HepG2 (cell line): ENCODE measurements around the gene CDYL. TPM values are rescaled to one million over a fixed set of nuclear protein-coding genes. Genes with fewer than 3 reads are reported as not detected.

ENCODE experiments used
- ATAC-seq: fragments of 200-7000 bp; cut with Tn5 transposase; 3 replicates; pipeline ENCODE4 v1.9.1; 2020; ENCODE audit warnings: mild to moderate bottlenecking, moderate library complexity
- BruUV-seq: library from RNA; stranded (reverse); fragments of 400-500 nt; replicated peaks from 2 replicates; lab custom pipeline; 2021; lab: Mats Ljungman, UMichigan
- CTCF ChIA-PET: fragments of 300-600 bp; formaldehyde crosslinking; extraction: SDS; loops from one replicate; lab custom pipeline; 2021; ENCODE audit warnings: low total read pairs, inconsistent platforms, low intra/inter-chr PET ratio; lab: Yijun Ruan, JAX
- POLR2A ChIA-PET: fragments of 350-600 bp; sonication (Branson Sonifier 250); formaldehyde crosslinking; loops from one replicate; lab custom pipeline; 2020; ENCODE audit warnings: antibody characterized with exemption, inconsistent platforms; lab: Yijun Ruan, JAX
- DNase-seq: peaks from one replicate; pipeline ENCODE4 v3.0.0-alpha.2; 2015; ENCODE audit warnings: low spot score
- FAIRE-seq: peaks from 3 replicates; lab custom pipeline; 2011; peaks lifted over from hg19 to GRCh38; lab: Jason Lieb, UNC
- H2AFZ ChIP-seq: one replicate; pipeline ENCODE4 v1.6.1; 2011; ENCODE audit warnings: low read length, inconsistent platforms
- H3K27ac ChIP-seq: fragments of 300-600 bp; 3 replicates; pipeline ENCODE4 v1.8.0; 2011; ENCODE audit warnings: mixed run types, mild to moderate bottlenecking, mixed read lengths, low read length, inconsistent platforms; ENCODE audit not compliant: insufficient read depth; ENCODE audit errors: extremely low read length
- H3K27me3 ChIP-seq, 2 experiments: fragments of 200-600 bp in 1 of 2; 2 replicates in 1 of 2; 3 replicates in 1 of 2; pipeline versions ENCODE4 v1.6.0 to v1.8.0; 2011; ENCODE audit warnings: low read length in 2 of 2, mild to moderate bottlenecking in 2 of 2, moderate library complexity in 2 of 2, inconsistent platforms in 1 of 2; ENCODE audit not compliant: insufficient read depth in 2 of 2, control insufficient read depth in 1 of 2
- H3K36me3 ChIP-seq, 2 experiments: fragments of 200-600 bp in 1 of 2; replicated peaks in 1 of 2; 2 replicates in 1 of 2; 3 replicates in 1 of 2; pipeline versions ENCODE4 v1.5.1 to v1.8.0; 2011; ENCODE audit warnings: low read length in 2 of 2, inconsistent platforms in 1 of 2; ENCODE audit not compliant: insufficient read depth in 2 of 2, control insufficient read depth in 1 of 2
- H3K4me1 ChIP-seq: 2 replicates; pipeline ENCODE4 v1.5.1; 2012; ENCODE audit warnings: low read length, inconsistent platforms; ENCODE audit not compliant: insufficient read depth
- H3K4me2 ChIP-seq: 2 replicates; pipeline ENCODE4 v1.6.0; 2011; ENCODE audit warnings: low read depth, low read length, inconsistent platforms
- H3K4me3 ChIP-seq, 3 experiments: fragments of 200-600 bp in 1 of 3; sonication (generic), shearing (Covaris generic) in 1 of 3; replicated peaks in 1 of 3; 2 replicates each; pipeline ENCODE4 v1.5.1; 2011 to 2016; ENCODE audit warnings: low read length in 3 of 3, inconsistent platforms in 2 of 3, low read depth in 2 of 3, mild to moderate bottlenecking in 2 of 3, control low read depth in 1 of 3, mixed read lengths in 1 of 3; ENCODE audit not compliant: insufficient read depth in 1 of 3
- H3K79me2 ChIP-seq: one replicate; pipeline ENCODE4 v1.6.1; 2011; ENCODE audit warnings: low read length, inconsistent platforms; ENCODE audit not compliant: insufficient read depth
- H3K9ac ChIP-seq: 2 replicates; pipeline ENCODE4 v1.6.0; 2011; ENCODE audit warnings: mild to moderate bottlenecking, low read depth, low read length, inconsistent platforms; ENCODE audit not compliant: insufficient read depth
- H3K9me3 ChIP-seq: 2 replicates; pipeline ENCODE4 v1.5.1; 2012; ENCODE audit warnings: mild to moderate bottlenecking, low read length
- H4K20me1 ChIP-seq: 2 replicates; pipeline ENCODE4 v1.6.0; 2011; ENCODE audit warnings: inconsistent platforms, mild to moderate bottlenecking, low read length, moderate library complexity; ENCODE audit not compliant: insufficient read depth
- ARID4A ChIP-seq: sonication (generic); formaldehyde crosslinking; IDR thresholded peaks from 2 replicates; pipeline ENCODE4 v1.5.0; 2020; ENCODE audit warnings: mild to moderate bottlenecking, missing genetic modification reagents, borderline replicate concordance
- BCL6 ChIP-seq: IDR thresholded peaks from 2 replicates; pipeline ENCODE4 v1.6.1; 2016; ENCODE audit warnings: missing genetic modification reagents, missing compliant biosample characterization
- RXRA ChIP-seq: sonication (generic); formaldehyde crosslinking; IDR thresholded peaks from 2 replicates; pipeline ENCODE4 v1.5.1; 2020; ENCODE audit warnings: missing genetic modification reagents
- ZFP91 ChIP-seq: sonication (generic); formaldehyde crosslinking; IDR thresholded peaks from 2 replicates; pipeline ENCODE4 v1.9.0; 2022; ENCODE audit warnings: missing genetic modification reagents, mild to moderate bottlenecking, borderline replicate concordance
- ZNF274 ChIP-seq: sonication (generic); formaldehyde crosslinking; IDR thresholded peaks from 2 replicates; pipeline ENCODE4 v1.5.1; 2020; ENCODE audit warnings: mild to moderate bottlenecking, missing genetic modification reagents
- ZNF496 ChIP-seq: sonication (generic); formaldehyde crosslinking; IDR thresholded peaks from 2 replicates; pipeline ENCODE4 v1.8.1; 2023; ENCODE audit warnings: mild to moderate bottlenecking, moderate library complexity, missing genetic modification reagents; ENCODE audit not compliant: insufficient replicate concordance
- ZNF567 ChIP-seq: sonication (generic); formaldehyde crosslinking; IDR thresholded peaks from 2 replicates; pipeline ENCODE4 v1.8.1; 2023; ENCODE audit warnings: mild to moderate bottlenecking, missing genetic modification reagents, borderline replicate concordance
- WGBS: methylation state at CpG from one replicate; pipeline ENCODE4 v1.1.6; 2017; ENCODE audit warnings: low lambda C conversion rate; 5-methylcytosine and 5-hydroxymethylcytosine counted together
- in situ Hi-C: cut with HindIII; loops from 2 replicates; pipeline ENCODE4 v1.10.0; 2017; ENCODE audit warnings: low pct_unique_long_range_greater_than_20kb; ENCODE audit not compliant: extremely low pct_ligation_motif_present
- intact Hi-C: fragments of 100-400 bp; cut with micrococcal nuclease; formaldehyde crosslinking; loops from one replicate; pipeline ENCODE4 v1.10.0; 2022; ENCODE audit not compliant: unreplicated experiment
- polyA plus RNA-seq, 8 experiments: library from polyadenylated mRNA; depleted of rRNA in 3 of 8; stranded (reverse) in 7 of 8; unstranded in 1 of 8; fragments of >200 nt; fragmentation: Illumina TruSeq in 4 of 8; extraction: Trizol in 4 of 8; gene quantifications; 2 replicates each; pipeline versions ENCODE4 v1.2.1 to v1.2.3, GENCODE V29; 2011 to 2016; ENCODE audit warnings: low read depth in 4 of 8, missing spikeins in 1 of 8, mixed read lengths in 1 of 8; ENCODE audit not compliant: insufficient read depth in 1 of 8
- total RNA-seq, 5 experiments: library from RNA; depleted of rRNA; stranded (reverse); fragments of >200 nt; fragmentation: Illumina TruSeq; extraction: Trizol; gene quantifications; 2 replicates each; pipeline ENCODE4 v1.2.3, GENCODE V29; 2016; ENCODE audit warnings: low read depth in 1 of 5
- TF ChIP-seq, protein P1 (sequence below): sonication (generic); formaldehyde crosslinking; IDR thresholded peaks from 2 replicates; pipeline ENCODE4 v1.8.0; 2022; ENCODE audit warnings: mild to moderate bottlenecking, missing genetic modification reagents; ENCODE audit not compliant: insufficient replicate concordance
- TF ChIP-seq, protein P2 (sequence below): sonication (generic); formaldehyde crosslinking; IDR thresholded peaks from 2 replicates; pipeline ENCODE4 v1.4.0; 2020; ENCODE audit warnings: low read depth, mild to moderate bottlenecking, missing genetic modification reagents

The CDYL gene
- total and polyA plus RNA-seq, 2 of the 13 experiments (the other 11 are each of a cell fraction or from before 2014, with no cell fraction given): 22.8 to 105 TPM

DNA sequence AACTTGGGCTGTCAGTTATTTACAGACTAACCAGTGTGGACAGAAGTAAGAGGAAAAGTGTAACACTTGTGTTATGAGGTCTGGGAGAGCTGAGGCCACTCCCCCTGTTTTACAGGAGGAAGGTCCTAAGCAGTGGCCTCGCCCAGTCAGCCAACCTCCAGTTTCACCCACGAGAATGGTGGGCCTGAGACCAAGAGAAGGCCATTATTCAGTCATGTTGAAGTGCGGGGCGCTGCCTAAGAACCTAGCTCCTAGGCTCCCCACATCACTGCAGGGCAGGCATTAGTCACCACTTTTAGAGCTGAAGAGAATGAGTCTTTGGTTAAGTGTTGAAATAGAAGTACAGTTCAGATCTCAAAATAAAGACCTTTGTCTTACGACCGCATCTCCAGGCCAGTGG lies 27.9 kb downstream of the CDYL start:
- in situ Hi-C loops: no loop called here

GRCh38 chr6:4805553-4806336 lies 29.5 kb downstream of the CDYL start:
- Histone ChIP-seq H4K20me1 (peaks cover 47% of the 10 kb centered on the region), H3K4me2 (no peak overlapping the region), H3K36me3 (no peaks in the 10 kb centered on the region), H2AFZ (no peak overlapping the region), H3K79me2 (peaks cover 65% of the 10 kb centered on the region), H3K4me1 (peaks cover 65% of the 10 kb centered on the region), H3K9me3 (peaks cover 7% of the 10 kb centered on the region; the same call in 1 of the 2 replicates), H3K4me3 (no peak overlapping the region), H3K27me3 (no peaks in the 10 kb centered on the region), H3K27ac (no peak overlapping the region), H3K9ac (no peak overlapping the region)
- WGBS: 94% methylated on average over 16 of the region's 18 CpGs
- ChIA-PET POLR2A (no interaction called here), CTCF (interaction anchor here (1.5 kb wide), 1 partner anchor 43 kb away, joined by 3 read pairs; no protein-coding TSS in a partner anchor)
- intact Hi-C loops: no loop called here
- in situ Hi-C loops: no loop called here
- BruUV-seq: no TSS peak
- DNase-seq (peak; percentile 51), ATAC-seq (peak; percentile 71), FAIRE-seq (peak; percentile 15)
- TF ChIP-seq, protein P1, sequence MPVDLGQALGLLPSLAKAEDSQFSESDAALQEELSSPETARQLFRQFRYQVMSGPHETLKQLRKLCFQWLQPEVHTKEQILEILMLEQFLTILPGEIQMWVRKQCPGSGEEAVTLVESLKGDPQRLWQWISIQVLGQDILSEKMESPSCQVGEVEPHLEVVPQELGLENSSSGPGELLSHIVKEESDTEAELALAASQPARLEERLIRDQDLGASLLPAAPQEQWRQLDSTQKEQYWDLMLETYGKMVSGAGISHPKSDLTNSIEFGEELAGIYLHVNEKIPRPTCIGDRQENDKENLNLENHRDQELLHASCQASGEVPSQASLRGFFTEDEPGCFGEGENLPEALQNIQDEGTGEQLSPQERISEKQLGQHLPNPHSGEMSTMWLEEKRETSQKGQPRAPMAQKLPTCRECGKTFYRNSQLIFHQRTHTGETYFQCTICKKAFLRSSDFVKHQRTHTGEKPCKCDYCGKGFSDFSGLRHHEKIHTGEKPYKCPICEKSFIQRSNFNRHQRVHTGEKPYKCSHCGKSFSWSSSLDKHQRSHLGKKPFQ (CRISPR knock-in tag): no peak
- TF ChIP-seq ZFP91 (peak; percentile 57; the same call in 1 of the 2 replicates), ARID4A (CRISPR knock-in tag) (no peak)

More for the DNA sequence above, 27.9 kb downstream of the CDYL start:
- intact Hi-C loops: no loop called here
- BruUV-seq: no TSS peak
- Histone ChIP-seq H4K20me1 (peaks cover 44% of the 10 kb centered on the region), H3K4me3 (no peak overlapping the region), H3K27me3 (no peaks in the 10 kb centered on the region)
- CTCF ChIA-PET: no interaction called here
- 68% methylated on average over 6 of the region's 6 CpGs for WGBS
- peak; percentile 61 for ATAC-seq
- TF ChIP-seq BCL6 (CRISPR knock-in tag) (peak; percentile 45; the same call in 1 of the 2 replicates), ZNF567 (no peak), RXRA (CRISPR knock-in tag) (no peak), ZNF274 (CRISPR knock-in tag) (no peak), ZNF496 (CRISPR knock-in tag) (no peak)
- TF ChIP-seq, protein P2, sequence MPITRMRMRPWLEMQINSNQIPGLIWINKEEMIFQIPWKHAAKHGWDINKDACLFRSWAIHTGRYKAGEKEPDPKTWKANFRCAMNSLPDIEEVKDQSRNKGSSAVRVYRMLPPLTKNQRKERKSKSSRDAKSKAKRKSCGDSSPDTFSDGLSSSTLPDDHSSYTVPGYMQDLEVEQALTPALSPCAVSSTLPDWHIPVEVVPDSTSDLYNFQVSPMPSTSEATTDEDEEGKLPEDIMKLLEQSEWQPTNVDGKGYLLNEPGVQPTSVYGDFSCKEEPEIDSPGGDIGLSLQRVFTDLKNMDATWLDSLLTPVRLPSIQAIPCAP: no peak
- TF ChIP-seq, all 625 proteins: peak for 1
- H3K9ac ChIP-seq: no peak overlapping the region
- H3K4me1 ChIP-seq: peaks cover 53% of the 10 kb centered on the region
- no peak overlapping the region for H2AFZ ChIP-seq
- H3K9me3 ChIP-seq: peaks cover 4% of the 10 kb centered on the region; the same call in 1 of the 2 replicates
- FAIRE-seq (no peak), DNase-seq (peak; percentile 34)
- POLR2A ChIA-PET: no interaction called here
- H3K79me2 ChIP-seq: peaks cover 67% of the 10 kb centered on the region
- H3K27ac ChIP-seq: no peak overlapping the region
- H3K4me2 ChIP-seq: peak overlapping the region; percentile 26
- no peaks in the 10 kb centered on the region for H3K36me3 ChIP-seq
